ENCODE data around the gene ZSWIM3. TPM values are rescaled to one million over a fixed set of nuclear protein-coding genes. Genes with fewer than 3 reads are reported as not detected.

The ZSWIM3 gene
- total and polyA plus RNA-seq, 2 of the 13 experiments (the other 11 are each of a cell fraction or from before 2014, with no cell fraction given), result 5.2 to 5.8 TPM

DNA sequence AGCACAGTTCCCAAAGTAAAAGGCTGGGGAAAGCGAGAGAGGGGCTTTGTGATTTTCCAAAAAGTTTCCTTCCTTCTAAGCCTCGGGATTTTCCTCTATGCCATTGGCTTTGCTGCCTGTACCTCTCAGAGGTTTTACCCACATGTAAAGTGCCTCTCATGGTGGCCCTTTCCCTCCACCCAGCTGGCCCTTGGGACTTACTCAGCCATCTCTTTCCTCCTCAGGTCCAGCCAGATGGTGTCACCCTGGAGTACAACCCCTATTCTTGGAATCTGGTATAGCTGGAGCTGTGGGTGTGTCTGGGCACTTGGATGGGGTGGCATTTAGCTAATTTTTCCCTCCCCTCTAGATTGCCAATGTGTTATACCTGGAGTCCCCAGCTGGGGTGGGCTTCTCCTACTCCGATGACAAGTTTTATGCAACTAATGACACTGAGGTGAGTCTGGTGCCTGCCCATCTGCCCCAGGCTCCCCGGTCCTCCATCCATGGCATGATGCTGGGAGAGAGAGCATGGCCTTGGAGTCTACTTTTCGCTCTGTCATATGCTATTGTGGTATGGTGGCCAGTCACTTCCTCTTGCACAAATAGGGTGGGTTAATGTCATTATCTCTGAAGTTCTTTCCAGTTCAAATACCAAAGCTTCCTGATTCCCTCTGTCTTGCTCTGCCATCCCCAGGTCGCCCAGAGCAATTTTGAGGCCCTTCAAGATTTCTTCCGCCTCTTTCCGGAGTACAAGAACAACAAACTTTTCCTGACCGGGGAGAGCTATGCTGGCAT, 34.8 kb downstream of the ZSWIM3 start:
- TSS peak; percentile 40 for BruUV-seq (replicated peaks)
- Histone ChIP-seq H3K4me1 (ENCODE audit: insufficient read depth, low read length) (peaks cover 43% of the 10 kb centered on the region), H3K9ac (ENCODE audit: insufficient read depth, low read depth, low read length) (peak overlapping the region; percentile 87), H2AFZ (ENCODE audit: low read length) (no peak overlapping the region), H3K36me3 (replicated peaks in 1 of 2; ENCODE audit: control insufficient read depth in 1 of 2, insufficient read depth in 2 of 2, low read length in 2 of 2) (peaks cover 38 to 54% of the 10 kb centered on the region in 2 experiments), H3K27me3 (ENCODE audit: control insufficient read depth in 1 of 2, insufficient read depth in 2 of 2, low read length in 2 of 2) (no peaks in the 10 kb centered on the region), H4K20me1 (ENCODE audit: insufficient read depth, low read length) (no peaks in the 10 kb centered on the region), H3K79me2 (ENCODE audit: insufficient read depth, low read length) (peaks cover 32% of the 10 kb centered on the region), H3K27ac (ENCODE audit: extremely low read length, insufficient read depth, low read length) (peak overlapping the region; percentile 87), H3K4me3 (replicated peaks in 1 of 3; ENCODE audit: insufficient read depth in 1 of 3, low read depth in 2 of 3, low read length in 3 of 3) (peak overlapping the region; percentile 86 to 98 (median 96)), H3K9me3 (ENCODE audit: low read length) (no peaks in the 10 kb centered on the region), H3K4me2 (ENCODE audit: low read depth, low read length) (peak overlapping the region; percentile 85)
- ATAC-seq, result peak; percentile 8
- intact Hi-C loops (cut with micrococcal nuclease; ENCODE audit: unreplicated experiment) (no loop called here), in situ Hi-C loops (cut with HindIII; ENCODE audit: extremely low pct_ligation_motif_present, low pct_unique_long_range_greater_than_20kb) (loop anchor here (5.0 kb wide), 2 partner anchors 40 to 70 kb away; partner anchors contain the start of gene PCIF1)
- ChIA-PET CTCF (ENCODE audit: low intra/inter-chr PET ratio, low total read pairs) (interaction anchor here (0.8 kb wide), 1 partner anchor 71 kb away, joined by 4 read pairs; no protein-coding TSS in a partner anchor), POLR2A (interaction anchor here (1.4 to 8.1 kb wide), 12 partner anchors 11 to 78 kb away, joined by 4 to 164 read pairs (median 50); partner anchors contain the start of genes ACOT8, PCIF1, PLTP and ZSWIM1)
- FAIRE-seq, result peak; percentile 66
- DNase-seq (ENCODE audit: low spot score), result peak; percentile 44
- 77% methylated on average over 9 of the region's 9 CpGs for WGBS (ENCODE audit: low lambda C conversion rate)
- TF ChIP-seq, protein P1, sequence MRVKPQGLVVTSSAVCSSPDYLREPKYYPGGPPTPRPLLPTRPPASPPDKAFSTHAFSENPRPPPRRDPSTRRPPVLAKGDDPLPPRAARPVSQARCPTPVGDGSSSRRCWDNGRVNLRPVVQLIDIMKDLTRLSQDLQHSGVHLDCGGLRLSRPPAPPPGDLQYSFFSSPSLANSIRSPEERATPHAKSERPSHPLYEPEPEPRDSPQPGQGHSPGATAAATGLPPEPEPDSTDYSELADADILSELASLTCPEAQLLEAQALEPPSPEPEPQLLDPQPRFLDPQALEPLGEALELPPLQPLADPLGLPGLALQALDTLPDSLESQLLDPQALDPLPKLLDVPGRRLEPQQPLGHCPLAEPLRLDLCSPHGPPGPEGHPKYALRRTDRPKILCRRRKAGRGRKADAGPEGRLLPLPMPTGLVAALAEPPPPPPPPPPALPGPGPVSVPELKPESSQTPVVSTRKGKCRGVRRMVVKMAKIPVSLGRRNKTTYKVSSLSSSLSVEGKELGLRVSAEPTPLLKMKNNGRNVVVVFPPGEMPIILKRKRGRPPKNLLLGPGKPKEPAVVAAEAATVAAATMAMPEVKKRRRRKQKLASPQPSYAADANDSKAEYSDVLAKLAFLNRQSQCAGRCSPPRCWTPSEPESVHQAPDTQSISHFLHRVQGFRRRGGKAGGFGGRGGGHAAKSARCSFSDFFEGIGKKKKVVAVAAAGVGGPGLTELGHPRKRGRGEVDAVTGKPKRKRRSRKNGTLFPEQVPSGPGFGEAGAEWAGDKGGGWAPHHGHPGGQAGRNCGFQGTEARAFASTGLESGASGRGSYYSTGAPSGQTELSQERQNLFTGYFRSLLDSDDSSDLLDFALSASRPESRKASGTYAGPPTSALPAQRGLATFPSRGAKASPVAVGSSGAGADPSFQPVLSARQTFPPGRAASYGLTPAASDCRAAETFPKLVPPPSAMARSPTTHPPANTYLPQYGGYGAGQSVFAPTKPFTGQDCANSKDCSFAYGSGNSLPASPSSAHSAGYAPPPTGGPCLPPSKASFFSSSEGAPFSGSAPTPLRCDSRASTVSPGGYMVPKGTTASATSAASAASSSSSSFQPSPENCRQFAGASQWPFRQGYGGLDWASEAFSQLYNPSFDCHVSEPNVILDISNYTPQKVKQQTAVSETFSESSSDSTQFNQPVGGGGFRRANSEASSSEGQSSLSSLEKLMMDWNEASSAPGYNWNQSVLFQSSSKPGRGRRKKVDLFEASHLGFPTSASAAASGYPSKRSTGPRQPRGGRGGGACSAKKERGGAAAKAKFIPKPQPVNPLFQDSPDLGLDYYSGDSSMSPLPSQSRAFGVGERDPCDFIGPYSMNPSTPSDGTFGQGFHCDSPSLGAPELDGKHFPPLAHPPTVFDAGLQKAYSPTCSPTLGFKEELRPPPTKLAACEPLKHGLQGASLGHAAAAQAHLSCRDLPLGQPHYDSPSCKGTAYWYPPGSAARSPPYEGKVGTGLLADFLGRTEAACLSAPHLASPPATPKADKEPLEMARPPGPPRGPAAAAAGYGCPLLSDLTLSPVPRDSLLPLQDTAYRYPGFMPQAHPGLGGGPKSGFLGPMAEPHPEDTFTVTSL (CRISPR knock-in tag; IDR thresholded peaks at IDR 0.05; ENCODE audit: borderline replicate concordance), result no peak
- peak; percentile 67 for TF ChIP-seq SAP130 (CRISPR knock-in tag; IDR thresholded peaks at IDR 0.05; ENCODE audit: low read depth)
- 0 out of 2 replicates have a peak, but pooled peaks have one; percentile 14 for TF ChIP-seq ETV5 (CRISPR knock-in tag; IDR thresholded peaks at IDR 0.05; ENCODE audit: borderline replicate concordance)
- TF ChIP-seq GATAD2A (CRISPR knock-in tag; IDR thresholded peaks at IDR 0.05), result 0 out of 2 replicates have a peak, but pooled peaks have one; percentile 12
- 0 out of 2 replicates have a peak, but pooled peaks have one; percentile 24 for TF ChIP-seq KLF15 (CRISPR knock-in tag; IDR thresholded peaks at IDR 0.05; ENCODE audit: borderline replicate concordance)
- TF ChIP-seq GATAD1 (CRISPR knock-in tag; IDR thresholded peaks at IDR 0.05), result peak; percentile 44; the same call in 1 of the 2 replicates
- TF ChIP-seq RXRB (CRISPR knock-in tag; IDR thresholded peaks at IDR 0.05; ENCODE audit: borderline replicate concordance), result 0 out of 2 replicates have a peak, but pooled peaks have one; percentile 28
- TF ChIP-seq, protein P2, sequence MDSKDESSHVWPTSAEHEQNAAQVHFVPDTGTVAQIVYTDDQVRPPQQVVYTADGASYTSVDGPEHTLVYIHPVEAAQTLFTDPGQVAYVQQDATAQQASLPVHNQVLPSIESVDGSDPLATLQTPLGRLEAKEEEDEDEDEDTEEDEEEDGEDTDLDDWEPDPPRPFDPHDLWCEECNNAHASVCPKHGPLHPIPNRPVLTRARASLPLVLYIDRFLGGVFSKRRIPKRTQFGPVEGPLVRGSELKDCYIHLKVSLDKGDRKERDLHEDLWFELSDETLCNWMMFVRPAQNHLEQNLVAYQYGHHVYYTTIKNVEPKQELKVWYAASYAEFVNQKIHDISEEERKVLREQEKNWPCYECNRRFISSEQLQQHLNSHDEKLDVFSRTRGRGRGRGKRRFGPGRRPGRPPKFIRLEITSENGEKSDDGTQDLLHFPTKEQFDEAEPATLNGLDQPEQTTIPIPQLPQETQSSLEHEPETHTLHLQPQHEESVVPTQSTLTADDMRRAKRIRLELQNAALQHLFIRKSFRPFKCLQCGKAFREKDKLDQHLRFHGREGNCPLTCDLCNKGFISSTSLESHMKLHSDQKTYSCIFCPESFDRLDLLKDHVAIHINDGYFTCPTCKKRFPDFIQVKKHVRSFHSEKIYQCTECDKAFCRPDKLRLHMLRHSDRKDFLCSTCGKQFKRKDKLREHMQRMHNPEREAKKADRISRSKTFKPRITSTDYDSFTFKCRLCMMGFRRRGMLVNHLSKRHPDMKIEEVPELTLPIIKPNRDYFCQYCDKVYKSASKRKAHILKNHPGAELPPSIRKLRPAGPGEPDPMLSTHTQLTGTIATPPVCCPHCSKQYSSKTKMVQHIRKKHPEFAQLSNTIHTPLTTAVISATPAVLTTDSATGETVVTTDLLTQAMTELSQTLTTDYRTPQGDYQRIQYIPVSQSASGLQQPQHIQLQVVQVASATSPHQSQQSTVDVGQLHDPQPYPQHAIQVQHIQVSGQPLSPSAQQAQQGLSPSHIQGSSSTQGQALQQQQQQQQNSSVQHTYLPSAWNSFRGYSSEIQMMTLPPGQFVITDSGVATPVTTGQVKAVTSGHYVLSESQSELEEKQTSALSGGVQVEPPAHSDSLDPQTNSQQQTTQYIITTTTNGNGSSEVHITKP (CRISPR knock-in tag; IDR thresholded peaks at IDR 0.05; ENCODE audit: low read depth), result 0 out of 2 replicates have a peak, but pooled peaks have one; percentile 56
- TF ChIP-seq, protein P3, sequence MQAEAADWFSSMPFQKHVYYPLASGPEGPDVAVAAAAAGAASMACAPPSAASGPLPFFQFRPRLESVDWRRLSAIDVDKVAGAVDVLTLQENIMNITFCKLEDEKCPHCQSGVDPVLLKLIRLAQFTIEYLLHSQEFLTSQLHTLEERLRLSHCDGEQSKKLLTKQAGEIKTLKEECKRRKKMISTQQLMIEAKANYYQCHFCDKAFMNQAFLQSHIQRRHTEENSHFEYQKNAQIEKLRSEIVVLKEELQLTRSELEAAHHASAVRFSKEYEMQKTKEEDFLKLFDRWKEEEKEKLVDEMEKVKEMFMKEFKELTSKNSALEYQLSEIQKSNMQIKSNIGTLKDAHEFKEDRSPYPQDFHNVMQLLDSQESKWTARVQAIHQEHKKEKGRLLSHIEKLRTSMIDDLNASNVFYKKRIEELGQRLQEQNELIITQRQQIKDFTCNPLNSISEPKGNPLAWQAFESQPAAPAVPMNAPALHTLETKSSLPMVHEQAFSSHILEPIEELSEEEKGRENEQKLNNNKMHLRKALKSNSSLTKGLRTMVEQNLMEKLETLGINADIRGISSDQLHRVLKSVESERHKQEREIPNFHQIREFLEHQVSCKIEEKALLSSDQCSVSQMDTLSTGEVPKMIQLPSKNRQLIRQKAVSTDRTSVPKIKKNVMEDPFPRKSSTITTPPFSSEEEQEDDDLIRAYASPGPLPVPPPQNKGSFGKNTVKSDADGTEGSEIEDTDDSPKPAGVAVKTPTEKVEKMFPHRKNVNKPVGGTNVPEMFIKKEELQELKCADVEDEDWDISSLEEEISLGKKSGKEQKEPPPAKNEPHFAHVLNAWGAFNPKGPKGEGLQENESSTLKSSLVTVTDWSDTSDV (CRISPR knock-in tag; IDR thresholded peaks at IDR 0.05), result no peak
- 0 out of 2 replicates have a peak, but pooled peaks have one; percentile 50 for TF ChIP-seq MIER3 (CRISPR knock-in tag; IDR thresholded peaks at IDR 0.05; ENCODE audit: borderline replicate concordance)

Data from HepG2 (cell line).